IPS-NIHi7 (cell line): ENCODE results near the gene TSGA10IP.

ENCODE experiments used
- DNase-seq: peaks from one replicate; pipeline ENCODE4 v3.0.0; 2012; ENCODE audit warnings: mixed read lengths; ENCODE audit errors: extremely low spot score

TSGA10IP gene

GRCh38 chr11:65976216-65977176, 31.2 kb downstream of the TSGA10IP start:
- DNase-seq: no peak

GRCh38 chr11:65977621-65978390, 32.5 kb downstream of the TSGA10IP start:
- no peak for DNase-seq

- no peak for DNase-seq
These were observed 33.3 kb downstream of the TSGA10IP start for GRCh38 chr11:65978391-65979238.

GRCh38 chr11:65979261-65979759, 34.0 kb downstream of the TSGA10IP start:
- DNase-seq: no peak

GRCh38 chr11:65981101-65981740, 35.9 kb downstream of the TSGA10IP start:
- no peak for DNase-seq

- DNase-seq: no peak
These were observed 36.9 kb downstream of the TSGA10IP start for GRCh38 chr11:65981972-65982823.

- no peak for DNase-seq
These were observed 37.7 kb downstream of the TSGA10IP start for GRCh38 chr11:65982824-65983588.

GRCh38 chr11:65983589-65983987, 38.3 kb downstream of the TSGA10IP start:
- no peak for DNase-seq

GRCh38 chr11:65987336-65987735, 42.1 kb downstream of the TSGA10IP start:
- no peak for DNase-seq

GRCh38 chr11:65988791-65989592, 43.7 kb downstream of the TSGA10IP start:
- DNase-seq: peak; percentile 93

- DNase-seq: no peak
These were observed 46.8 kb downstream of the TSGA10IP start for GRCh38 chr11:65992056-65992455.

GRCh38 chr11:65997286-65997685, 52.0 kb downstream of the TSGA10IP start:
- no peak for DNase-seq

- peak; percentile 92 for DNase-seq
These were observed 56.8 kb downstream of the TSGA10IP start, which contains the start of the genes BANF1 and EIF1AD for GRCh38 chr11:66001942-66002647. BANF1 (plus strand) TSS chr11:66002503; CDS start chr11:66003251, 748 bp downstream. EIF1AD (minus strand) TSS chr11:66002157; CDS start chr11:66000389, 1,768 bp downstream.

GRCh38 chr11:66002648-66003225, 57.5 kb downstream of the TSGA10IP start:
- DNase-seq: no peak

- DNase-seq: no peak
These were observed 58.0 kb downstream of the TSGA10IP start for GRCh38 chr11:66003291-66003690.

GRCh38 chr11:66004186-66004585, 58.9 kb downstream of the TSGA10IP start:
- DNase-seq: no peak
